Hematopoietic multipotent progenitor cell (in vitro differentiated cells): ENCODE results near the gene RETSAT. TPM values are rescaled to one million over a fixed set of nuclear protein-coding genes. Genes with fewer than 3 reads are reported as not detected.
A peak's percentile ranks its signal among the peaks of the same experiment; 100 is the strongest.
"Not testable (repeated sequence)": the region's sequence is repeated elsewhere in the genome, so short reads cannot be mapped to it uniquely, and the experiment has no call there.

Experiments used
- DNase-seq, 3 donors: peaks; one replicate each; pipeline ENCODE4 v3.0.0-alpha.2; 2011 to 2015; ENCODE audit warnings: low read depth in 2 of 3, low spot score in 2 of 3
- total RNA-seq: library from RNA; depleted of rRNA; stranded (reverse); fragments of >200 nt; gene quantifications from one replicate; pipeline ENCODE4 v1.2.3, GENCODE V29; 2012

The RETSAT gene
- total RNA-seq, 1 donor: 26.4 TPM

DNA sequence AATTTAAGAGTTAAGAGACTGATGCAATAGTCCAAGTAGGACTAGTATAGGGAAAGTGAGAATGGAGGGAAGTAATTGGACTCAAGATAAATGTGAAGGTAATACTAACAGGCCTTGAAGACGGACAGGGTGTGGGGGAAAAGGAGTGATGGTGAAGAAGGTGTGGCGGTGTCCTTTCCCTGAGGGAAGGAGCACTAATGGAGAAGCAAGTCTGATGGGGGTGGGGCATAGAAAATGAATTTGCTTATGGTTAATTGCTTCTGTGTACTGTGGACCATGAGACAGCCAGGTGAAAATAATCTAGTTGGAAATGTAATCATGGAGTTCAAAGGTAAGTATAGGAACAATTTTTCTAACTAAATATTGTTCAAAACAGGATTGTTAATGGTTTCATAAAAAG is 19.4 kb downstream of the RETSAT start:
- no peak for DNase-seq

GRCh38 chr2:85333877-85334276 is 20.5 kb downstream of the RETSAT start:
- DNase-seq: not testable (repeated sequence)

DNA sequence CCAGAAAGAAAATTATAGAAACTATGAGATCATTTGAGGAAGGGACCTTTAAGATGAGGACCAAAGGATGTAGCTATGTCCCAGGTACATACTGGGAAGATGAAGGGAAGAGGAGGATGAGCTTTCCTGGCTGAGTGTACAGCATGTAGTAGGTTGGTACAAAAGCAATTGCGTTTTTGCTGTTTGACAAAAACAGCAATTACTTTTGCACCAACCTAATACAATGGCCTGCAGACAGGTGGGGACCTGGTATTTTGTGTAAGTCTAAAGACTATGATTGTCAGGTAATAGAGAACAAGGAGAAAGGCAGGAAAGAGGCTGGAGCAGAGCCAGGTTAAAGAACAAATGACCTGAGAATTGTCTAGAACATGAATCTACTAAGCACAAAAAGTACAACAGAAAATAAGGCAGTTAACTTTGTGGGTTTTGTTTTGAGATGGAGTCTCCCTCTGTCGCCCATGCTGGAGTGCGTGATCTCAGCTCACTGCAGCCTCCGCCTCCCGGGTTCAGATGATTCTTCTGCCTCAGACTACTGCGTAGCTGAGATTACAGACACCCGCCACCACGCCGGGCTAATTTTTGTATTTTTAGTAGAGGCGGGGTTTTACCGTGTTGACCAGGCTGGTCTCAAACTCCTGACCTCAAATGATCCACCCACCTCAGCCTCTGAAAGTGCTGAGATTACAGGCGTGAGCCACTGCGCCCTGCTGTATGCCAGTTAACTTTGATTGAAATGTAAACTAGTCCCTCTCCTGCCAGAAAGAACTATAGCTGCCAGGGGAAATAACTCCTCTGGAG is 23.3 kb downstream of the RETSAT start:
- no peak for DNase-seq

DNA sequence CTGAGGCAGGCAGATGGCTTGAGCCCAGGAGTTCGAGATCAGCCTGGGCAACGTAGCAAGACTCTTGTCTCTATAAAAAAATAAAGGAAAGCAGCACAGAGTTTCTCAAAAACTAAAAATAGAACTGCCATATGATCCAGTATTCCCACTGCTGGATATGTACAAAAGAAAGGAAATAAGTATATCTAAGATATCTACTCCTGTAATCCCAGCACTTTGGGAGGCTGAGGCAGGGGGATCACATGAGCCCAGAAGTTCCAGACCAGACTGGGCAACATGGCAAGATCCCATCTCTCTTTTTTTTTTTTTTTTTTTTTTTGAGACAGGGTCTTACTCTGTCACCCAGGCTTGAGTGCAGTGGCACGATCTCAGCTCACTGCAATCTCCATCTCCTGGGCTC is 24.6 kb downstream of the RETSAT start:
- DNase-seq: not testable (repeated sequence)

- no peak for DNase-seq
Observed at GRCh38 chr2:85329181-85329651, 25.1 kb downstream of the RETSAT start.

GRCh38 chr2:85327822-85328617 is 26.3 kb downstream of the RETSAT start, which contains the start of gene TGOLN2:
Gene TGOLN2, minus strand, starts transcription at chr2:85327989. Its CDS starts 27 bp downstream, at chr2:85327962.
- peak; percentile 79 to 97 (median 94) for DNase-seq

GRCh38 chr2:85327160-85327821 is 27.0 kb downstream of the RETSAT start:
- DNase-seq: peak in 2 of 3 donors; percentile 37 to 61

DNA sequence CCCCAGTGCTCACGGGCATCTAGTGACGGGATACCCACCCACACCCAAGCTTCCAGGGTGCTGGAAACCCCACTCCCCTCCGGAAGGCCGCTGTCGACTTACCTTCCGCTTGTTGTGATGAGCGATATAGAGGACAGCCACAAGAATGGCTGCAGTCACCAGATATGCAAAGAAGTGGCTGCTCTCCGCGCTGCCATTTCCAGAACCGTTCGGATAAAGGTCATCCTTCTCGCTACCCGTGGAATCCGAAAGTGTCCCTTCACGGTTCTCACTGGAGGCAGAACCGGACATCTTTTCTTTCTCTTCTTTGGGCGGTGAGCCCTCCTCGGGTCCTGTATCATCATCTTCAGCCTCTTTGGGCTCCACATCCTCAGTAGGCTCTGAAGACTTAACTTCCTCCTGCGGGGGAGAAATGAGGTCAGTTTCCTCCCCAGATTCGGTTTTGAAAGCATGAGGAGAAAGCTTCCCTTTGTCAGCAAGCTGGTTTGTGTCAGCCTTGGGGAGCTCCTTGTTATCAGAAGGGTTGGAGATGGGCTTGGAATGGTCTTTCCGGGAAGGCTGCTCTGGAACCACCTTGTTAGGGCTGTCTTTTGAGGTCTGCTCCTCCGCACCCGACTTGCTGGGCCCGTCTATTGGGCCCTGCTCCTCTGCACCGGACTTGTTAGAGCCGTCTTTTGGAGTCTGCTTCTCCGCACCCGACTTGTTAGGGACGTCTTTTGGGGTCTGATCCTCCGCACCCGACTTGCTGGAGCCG is 27.7 kb downstream of the RETSAT start:
- DNase-seq: peak in 2 of 3 donors; percentile 49 to 65

- DNase-seq: no peak
Observed at GRCh38 chr2:85325466-85325811, 28.9 kb downstream of the RETSAT start.

- no peak for DNase-seq
Observed at GRCh38 chr2:85324639-85325465, 29.5 kb downstream of the RETSAT start.

DNA sequence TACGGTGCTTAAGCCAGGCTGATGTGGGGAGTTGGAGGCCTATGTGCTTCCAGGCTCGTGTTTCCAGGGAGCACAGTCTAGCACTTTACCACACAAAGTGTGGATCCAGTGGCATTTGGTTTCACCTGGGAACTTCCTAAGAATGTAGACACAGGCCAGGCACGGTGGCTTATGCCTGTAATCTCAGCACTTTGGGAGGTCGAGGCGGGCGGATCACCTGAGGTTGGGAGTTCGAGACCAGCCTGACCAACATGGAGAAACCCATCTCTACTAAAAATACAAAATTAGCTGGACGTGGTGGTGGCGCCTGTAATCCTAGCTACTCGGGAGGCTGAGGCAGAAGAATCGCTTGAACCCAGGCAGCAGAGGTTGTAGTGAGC is 30.4 kb downstream of the RETSAT start:
- not testable (repeated sequence) for DNase-seq

GRCh38 chr2:85323351-85323987 is 30.9 kb downstream of the RETSAT start:
- DNase-seq: no peak

GRCh38 chr2:85319796-85320195 is 34.5 kb downstream of the RETSAT start:
- DNase-seq: no peak

DNA sequence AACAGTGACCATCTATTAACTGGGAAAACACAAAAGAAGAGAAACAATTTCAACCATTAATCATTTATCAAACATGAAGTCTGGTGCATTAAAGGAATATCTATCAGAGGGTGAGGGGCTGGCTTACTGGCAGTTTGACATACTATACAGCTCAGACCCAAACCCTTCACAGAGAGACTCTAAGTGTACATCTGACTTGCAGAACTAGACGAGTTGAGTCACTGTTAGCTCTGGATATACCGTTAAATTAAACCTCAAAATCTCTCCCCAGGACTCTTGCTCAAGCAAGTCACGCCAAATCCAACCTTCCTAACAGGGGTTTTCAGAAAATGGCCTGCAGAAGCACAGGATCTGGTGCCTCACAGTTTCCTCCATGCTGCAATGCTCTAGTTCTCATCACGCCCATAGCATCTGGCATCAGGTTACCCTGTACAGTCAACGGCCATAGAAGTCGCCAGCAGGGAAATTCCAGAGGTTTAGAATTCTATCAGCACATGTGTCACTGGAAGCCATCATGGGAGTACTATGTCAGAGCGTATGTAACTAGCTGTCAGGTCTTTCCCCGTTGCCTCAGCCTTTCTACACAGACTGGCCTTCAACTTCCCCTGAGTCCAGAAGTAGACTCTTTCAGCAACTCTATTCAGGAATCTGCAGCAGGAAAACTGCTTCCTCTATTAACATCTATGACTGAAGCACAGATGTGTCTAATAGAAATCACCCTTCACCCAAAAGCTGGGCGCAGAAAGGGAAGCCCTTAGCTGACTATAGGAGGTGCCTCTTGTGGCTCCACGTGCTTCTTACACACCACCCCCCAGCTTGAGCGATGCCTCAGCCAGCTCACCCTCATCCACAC is 35.9 kb downstream of the RETSAT start:
- no peak for DNase-seq

- DNase-seq: not testable (repeated sequence)
Observed at GRCh38 chr2:85315921-85316320, 38.4 kb downstream of the RETSAT start.

GRCh38 chr2:85314884-85315242 is 39.5 kb downstream of the RETSAT start:
- no peak for DNase-seq

- DNase-seq: no peak
Observed at GRCh38 chr2:85312404-85312803, 41.9 kb downstream of the RETSAT start.

DNA sequence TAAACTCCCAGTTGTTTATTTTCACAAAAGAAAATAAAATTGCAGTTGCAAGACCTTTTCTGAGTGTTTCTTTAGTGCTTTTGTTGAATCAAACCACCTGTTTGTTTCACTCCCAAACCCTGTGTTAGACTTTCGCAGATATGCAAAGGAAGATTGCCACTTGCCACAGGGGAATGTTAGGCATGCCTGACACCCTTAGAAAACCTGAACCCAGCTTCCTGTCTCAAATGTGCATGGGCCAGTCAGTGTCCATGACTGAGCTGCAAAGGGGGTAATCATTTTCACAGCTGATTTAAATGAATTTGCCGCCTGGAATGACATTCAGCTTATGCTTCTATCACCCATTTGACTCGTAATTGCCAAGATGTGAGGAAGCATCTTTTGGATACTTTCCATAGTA is 44.0 kb downstream of the RETSAT start:
- DNase-seq: no peak
